ENCODE data around the gene TCF20. TPM values are rescaled to one million over a fixed set of nuclear protein-coding genes. Genes with fewer than 3 reads are reported as not detected.
A peak's percentile ranks its signal among the peaks of the same experiment; 100 is the strongest.

The TCF20 gene
- 10 to 100 TPM; 40.2 to 52.5 (median 41.0) TPM for total RNA-seq

- H3K36me3 ChIP-seq = peaks cover 0 to 11% (median 0%) of the 10 kb centered on the region in 3 donors
- 9% methylated on average over 19 of the region's 91 CpGs; no CpG with 5 or more reads in 1 of the 2 donors for WGBS, 2 donors
- no peak for DNase-seq
These were observed at the start of gene TCF20 for GRCh38 chr22:42270510-42271190. TSS of gene TCF20 (minus strand) at chr22:42270653. CDS start at chr22:42215305, 55,348 bp downstream.

GRCh38 chr22:42319386-42319785 lies 48.9 kb upstream of the TCF20 start:
- H3K27ac ChIP-seq = peak overlapping the region in 1 of 4 donors; percentile 94
- H3K36me3 ChIP-seq = no peaks in the 10 kb centered on the region
- H3K4me3 ChIP-seq = no peak overlapping the region
- H3K4me1 ChIP-seq = peaks cover 28 to 70% (median 30%) of the 10 kb centered on the region in 3 donors
- TF ChIP-seq POLR2A (IDR thresholded peaks at IDR 0.05) (no peak), CTCF (IDR thresholded peaks at IDR 0.05) (no peak)
- H3K9me3 ChIP-seq = no peaks in the 10 kb centered on the region
- H3K27me3 ChIP-seq = no peaks in the 10 kb centered on the region
- intact Hi-C loops (cut with DNase I) = no loop called here
- WGBS, 2 donors = 90 to 93% methylated on average over 4 to 6 of the region's 6 CpGs
- no peak for DNase-seq

More at GRCh38 chr22:42270510-42271190, at the start of gene TCF20:
- H3K9me3 ChIP-seq = no peaks in the 10 kb centered on the region
- H3K27ac ChIP-seq = peak within 1 kb of the TSS; percentile 93 to 99 (median 98)
- no peaks in the 10 kb centered on the region for H3K27me3 ChIP-seq
- TF ChIP-seq POLR2A (IDR thresholded peaks at IDR 0.05) (peak in 1 of 4 donors; percentile 37), CTCF (IDR thresholded peaks at IDR 0.05) (no peak)
- peak within 1 kb of the TSS; percentile 91 to 99 (median 99) for H3K4me3 ChIP-seq
- intact Hi-C loops (cut with DNase I) = no loop called here
- H3K4me1 ChIP-seq = peaks cover 5 to 85% (median 34%) of the 10 kb centered on the region in 3 donors

- no peaks in the 10 kb centered on the region for H3K9me3 ChIP-seq
- H3K4me1 ChIP-seq = peaks cover 32 to 74% (median 34%) of the 10 kb centered on the region in 3 donors
- H3K27ac ChIP-seq = peak overlapping the region; percentile 74 to 94 (median 88)
- H3K27me3 ChIP-seq = no peaks in the 10 kb centered on the region
- DNase-seq = no peak
- intact Hi-C loops (cut with DNase I) = no loop called here
- TF ChIP-seq CTCF (IDR thresholded peaks at IDR 0.05) (no peak), POLR2A (IDR thresholded peaks at IDR 0.05) (no peak)
- no peaks in the 10 kb centered on the region for H3K36me3 ChIP-seq
- WGBS, 2 donors = 80 to 89% methylated on average over 1 to 3 of the region's 3 CpGs
- no peak overlapping the region for H3K4me3 ChIP-seq
These were observed 48.5 kb upstream of the TCF20 start for GRCh38 chr22:42318967-42319366.

GRCh38 chr22:42317691-42318547 lies 47.5 kb upstream of the TCF20 start:
- TF ChIP-seq CTCF (IDR thresholded peaks at IDR 0.05) (no peak), POLR2A (IDR thresholded peaks at IDR 0.05) (no peak)
- DNase-seq = no peak
- peaks cover 0 to 3% (median 0%) of the 10 kb centered on the region in 4 donors for H3K27me3 ChIP-seq
- peak overlapping the region in 3 of 4 donors; percentile 2 to 12 (median 5) for H3K4me3 ChIP-seq
- H3K36me3 ChIP-seq = no peaks in the 10 kb centered on the region
- WGBS, 2 donors = 33 to 50% methylated on average over 13 of the region's 25 CpGs
- H3K4me1 ChIP-seq = peaks cover 32 to 84% (median 37%) of the 10 kb centered on the region in 3 donors
- intact Hi-C loops (cut with DNase I) = no loop called here
- H3K9me3 ChIP-seq = no peaks in the 10 kb centered on the region
- H3K27ac ChIP-seq = peak overlapping the region; percentile 87 to 94 (median 88)
